GM18505 (cell line): Measurements from ENCODE around the gene P2RY8.
"Not testable (repeated sequence)": the region's sequence is repeated elsewhere in the genome, so short reads cannot be mapped to it uniquely, and the experiment has no call there.

Experiments used
- ATAC-seq: cut with Tn5 transposase; IDR thresholded peaks from one replicate; pipeline ENCODE4 v1.9.1; 2021; ENCODE audit not compliant: unreplicated experiment
- POLR2A ChIP-seq: IDR thresholded peaks from 4 replicates; pipeline ENCODE4 v1.6.1; 2011; ENCODE audit warnings: borderline replicate concordance; ENCODE audit not compliant: insufficient read depth, insufficient read length; ENCODE audit errors: extremely low read depth

The P2RY8 gene

GRCh38 chrX:1493412-1493811 lies 43.6 kb downstream of the P2RY8 start:
- peak; percentile 2 for ATAC-seq
- TF ChIP-seq POLR2A: no peak

GRCh38 chrX:1492421-1493012 lies 44.5 kb downstream of the P2RY8 start:
- ATAC-seq: no peak
- no peak for TF ChIP-seq POLR2A

GRCh38 chrX:1491851-1492349 lies 45.1 kb downstream of the P2RY8 start:
- peak; percentile 53 for ATAC-seq
- no peak for TF ChIP-seq POLR2A

- not testable (repeated sequence) for ATAC-seq
These were observed 45.7 kb downstream of the P2RY8 start for GRCh38 chrX:1491248-1491647.

DNA sequence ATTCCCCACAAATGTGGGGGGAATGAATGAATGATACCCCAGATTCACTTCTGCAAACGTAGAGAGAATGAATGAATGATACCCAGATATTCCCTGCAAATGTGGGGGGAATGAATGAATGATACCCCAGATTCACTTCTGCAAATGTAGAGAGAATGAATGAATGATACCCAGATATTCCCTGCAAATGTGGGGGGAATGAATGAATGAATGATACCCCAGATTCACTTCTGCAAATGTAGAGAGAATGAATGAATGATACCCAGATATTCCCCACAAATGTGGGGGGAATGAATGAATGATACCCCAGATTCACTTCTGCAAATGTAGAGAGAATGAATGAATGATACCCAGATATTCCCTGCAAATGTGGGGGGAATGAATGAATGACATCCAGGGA lies 46.3 kb downstream of the P2RY8 start:
- not testable (repeated sequence) for ATAC-seq

DNA sequence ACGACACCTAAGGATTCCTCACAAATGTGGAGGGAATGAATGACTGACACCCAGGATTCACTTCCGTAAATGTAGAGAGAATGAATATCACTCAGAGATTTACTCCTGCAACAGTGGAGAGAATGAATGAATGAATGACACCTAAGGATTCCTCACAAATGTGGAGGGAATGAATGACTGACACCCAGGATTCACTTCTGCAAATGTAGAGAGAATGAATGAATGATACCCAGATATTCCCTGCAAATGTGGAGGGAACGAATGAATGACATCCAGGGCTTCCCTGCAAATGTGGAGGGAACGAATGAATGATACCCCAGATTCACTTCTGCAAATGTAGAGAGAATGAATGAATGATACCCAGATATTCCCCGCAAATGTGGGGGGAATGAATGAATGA lies 47.6 kb downstream of the P2RY8 start:
- ATAC-seq: not testable (repeated sequence)

DNA sequence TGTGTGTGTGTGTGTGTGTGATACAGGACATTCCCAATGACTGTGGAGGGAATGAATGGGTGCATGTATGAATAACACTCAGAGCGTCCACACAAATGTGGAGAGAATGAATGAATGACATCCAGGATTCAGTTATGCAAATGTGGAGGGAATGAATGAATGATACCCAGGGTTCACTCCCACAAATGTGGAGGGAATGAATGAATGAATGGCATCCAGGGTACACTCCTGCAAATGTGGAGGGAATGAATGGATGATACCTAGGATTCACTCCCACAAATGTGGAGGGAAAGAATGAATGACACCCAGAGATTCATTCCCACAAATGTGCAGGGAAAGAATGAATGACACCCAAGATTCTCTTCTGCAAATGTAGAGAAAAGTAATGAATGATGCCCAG lies 48.2 kb downstream of the P2RY8 start:
- no peak for ATAC-seq
- no peak for TF ChIP-seq POLR2A

DNA sequence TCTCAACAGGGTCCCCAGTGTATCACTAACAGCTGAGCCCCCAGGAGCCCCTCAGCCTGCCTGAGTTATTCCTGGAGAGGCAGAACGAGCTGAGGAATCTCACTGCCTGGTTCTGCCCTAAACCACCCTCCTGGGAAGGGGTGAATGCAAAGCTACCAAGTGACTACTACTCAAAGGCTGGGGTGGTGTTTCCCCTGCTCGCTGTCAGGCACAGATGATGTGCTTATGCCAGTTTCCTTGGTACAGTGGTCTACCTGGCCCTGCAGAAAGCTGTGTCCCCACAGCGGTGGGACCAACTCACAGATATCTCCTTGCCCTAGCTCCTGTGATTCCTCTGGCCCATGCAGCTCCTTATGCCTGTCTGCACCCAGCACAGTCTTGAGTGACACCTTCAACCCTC lies 48.8 kb downstream of the P2RY8 start:
- ATAC-seq: no peak
- TF ChIP-seq POLR2A: no peak

DNA sequence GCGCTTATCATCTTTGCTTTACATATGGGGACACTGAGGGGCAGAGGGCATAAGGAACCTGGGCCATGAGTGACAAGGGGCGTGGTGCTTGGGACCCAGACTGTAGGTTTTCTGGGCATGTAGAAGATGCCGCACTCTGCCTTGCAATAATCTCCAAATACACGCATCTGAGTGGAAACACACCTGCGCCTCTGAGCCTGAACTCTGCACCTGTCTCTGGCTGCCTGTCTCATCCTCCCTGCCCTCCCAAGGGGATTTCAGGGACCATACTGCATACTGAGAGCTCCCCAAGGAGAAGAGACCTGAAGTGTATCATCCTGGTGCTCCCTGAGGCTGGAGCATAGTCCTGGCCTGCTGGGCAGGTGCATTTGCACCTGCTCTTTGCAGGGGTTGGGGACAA lies 49.6 kb downstream of the P2RY8 start:
- no peak for TF ChIP-seq POLR2A
- no peak for ATAC-seq

- TF ChIP-seq POLR2A: no peak
- ATAC-seq: no peak
These were observed 50.1 kb downstream of the P2RY8 start for GRCh38 chrX:1486749-1487361.

GRCh38 chrX:1486177-1486576 lies 50.8 kb downstream of the P2RY8 start:
- ATAC-seq: no peak

DNA sequence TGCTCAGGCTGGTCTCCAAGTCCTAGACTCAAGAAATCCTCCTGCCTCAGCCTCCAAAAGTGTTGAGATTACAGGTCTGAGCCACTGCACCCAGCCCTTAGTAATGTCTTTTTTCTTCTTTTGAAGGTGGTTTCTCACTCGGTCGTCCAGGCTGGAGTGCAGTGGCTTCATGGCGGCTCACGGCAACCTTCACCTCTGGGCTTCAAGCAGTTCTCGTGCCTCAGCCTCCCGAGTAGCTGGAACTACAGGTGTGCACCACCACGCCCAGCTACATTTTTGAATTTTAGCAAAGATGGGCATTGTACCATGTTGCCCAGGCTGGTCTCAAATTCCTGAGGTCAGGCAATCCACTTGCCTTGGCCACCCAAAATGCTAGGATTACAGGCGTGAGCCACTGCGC lies 52.0 kb downstream of the P2RY8 start:
- ATAC-seq: no peak
- TF ChIP-seq POLR2A: no peak

More at GRCh38 chrX:1486177-1486576, 50.8 kb downstream of the P2RY8 start:
- TF ChIP-seq POLR2A: no peak

DNA sequence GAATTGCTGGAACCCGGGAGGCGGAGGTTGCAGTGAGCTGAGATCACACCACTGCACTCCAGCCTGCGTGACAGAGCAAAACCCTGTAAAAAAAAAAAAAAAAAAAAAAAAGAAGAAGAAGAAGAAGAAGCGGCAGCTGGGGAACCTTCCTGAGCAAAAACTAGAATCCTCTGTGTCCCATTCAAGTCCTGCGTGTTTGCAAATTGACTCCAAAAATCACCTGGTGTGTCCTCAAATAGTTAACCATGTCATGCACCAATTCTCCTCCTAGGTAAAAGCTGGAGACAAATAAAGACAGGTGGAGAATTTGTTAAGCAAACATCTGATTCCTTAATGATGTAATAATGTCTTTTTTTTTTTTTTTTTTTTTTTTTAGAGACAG lies 52.4 kb downstream of the P2RY8 start:
- no peak for TF ChIP-seq POLR2A
- ATAC-seq: no peak

- no peak for TF ChIP-seq POLR2A
- peak; percentile 54 for ATAC-seq
These were observed 52.9 kb downstream of the P2RY8 start for GRCh38 chrX:1483843-1484637.

DNA sequence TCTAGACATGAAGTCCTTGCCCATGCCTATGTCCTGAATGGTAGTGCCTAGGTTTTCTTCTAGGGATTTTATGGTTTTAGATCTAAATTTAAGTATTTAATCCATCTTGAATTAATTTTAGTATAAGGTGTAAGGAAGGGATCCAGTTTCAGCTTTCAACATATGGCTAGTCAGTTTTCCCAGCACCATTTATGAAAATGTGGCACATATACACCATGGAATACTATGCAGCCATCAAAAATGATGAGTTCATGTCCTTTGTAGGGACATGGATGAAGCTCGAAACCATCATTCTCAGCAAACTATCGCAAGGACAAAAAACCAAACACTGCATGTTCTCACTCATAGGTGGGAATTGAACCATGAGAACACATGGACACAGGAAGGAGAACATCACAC lies 54.5 kb downstream of the P2RY8 start:
- ATAC-seq: not testable (repeated sequence)
